Left kidney (tissue), 2 donors: ENCODE measurements around the gene USB1. TPM values are rescaled to one million over a fixed set of nuclear protein-coding genes. Genes with fewer than 3 reads are reported as not detected.
A peak's percentile ranks its signal among the peaks of the same experiment; 100 is the strongest.

Experiments used
- DNase-seq: peaks from one replicate; pipeline ENCODE4 v3.0.0-alpha.2; 2013
- polyA plus RNA-seq: library from polyadenylated mRNA; unstranded; fragments of 120-200 nt; gene quantifications from one replicate; pipeline ENCODE4 v1.2.1, GENCODE V29; 2013; ENCODE audit not compliant: insufficient read length

The USB1 gene
- polyA plus RNA-seq, 1 donor = 23.8 TPM

GRCh38 chr16:58018803-58019202 lies 17.6 kb downstream of the USB1 start:
- no peak for DNase-seq

DNA sequence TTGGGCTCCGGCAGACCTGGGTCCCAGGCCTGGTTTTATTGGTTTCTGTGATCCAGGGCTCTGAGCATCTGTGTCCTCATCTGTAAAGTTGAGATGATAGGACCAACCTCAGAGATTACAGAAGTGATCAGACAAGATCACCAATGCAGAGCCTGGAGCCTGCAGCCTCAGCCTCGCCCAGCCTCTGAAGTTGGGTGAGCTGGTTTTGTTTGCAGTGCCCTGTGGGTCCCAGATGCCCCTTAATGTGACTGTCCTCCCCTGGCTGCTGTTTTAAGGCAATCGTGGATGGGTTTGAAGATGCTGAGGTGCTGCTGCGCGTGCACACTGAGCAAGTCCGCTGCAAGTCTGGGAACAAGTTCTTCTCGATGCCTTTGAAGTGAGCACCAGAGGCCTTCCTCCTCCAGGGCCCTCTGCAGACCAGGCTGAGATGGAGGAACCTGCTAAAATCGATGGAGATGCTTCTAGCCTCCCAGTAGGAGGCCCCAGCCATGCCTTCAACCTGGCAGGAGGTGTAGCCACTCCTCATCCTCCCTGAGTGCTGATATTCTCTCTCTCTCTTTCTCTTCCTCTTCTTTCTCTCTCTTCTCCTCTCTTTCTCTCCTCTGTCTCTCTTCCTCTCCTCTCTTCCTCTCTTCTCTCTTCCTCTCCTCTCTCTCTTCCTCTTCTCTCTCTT lies 18.8 kb downstream of the USB1 start:
- no peak for DNase-seq

GRCh38 chr16:58020628-58021521 lies 19.7 kb downstream of the USB1 start:
- DNase-seq = no peak

GRCh38 chr16:58021661-58022551 lies 20.7 kb downstream of the USB1 start:
- no peak for DNase-seq

DNA sequence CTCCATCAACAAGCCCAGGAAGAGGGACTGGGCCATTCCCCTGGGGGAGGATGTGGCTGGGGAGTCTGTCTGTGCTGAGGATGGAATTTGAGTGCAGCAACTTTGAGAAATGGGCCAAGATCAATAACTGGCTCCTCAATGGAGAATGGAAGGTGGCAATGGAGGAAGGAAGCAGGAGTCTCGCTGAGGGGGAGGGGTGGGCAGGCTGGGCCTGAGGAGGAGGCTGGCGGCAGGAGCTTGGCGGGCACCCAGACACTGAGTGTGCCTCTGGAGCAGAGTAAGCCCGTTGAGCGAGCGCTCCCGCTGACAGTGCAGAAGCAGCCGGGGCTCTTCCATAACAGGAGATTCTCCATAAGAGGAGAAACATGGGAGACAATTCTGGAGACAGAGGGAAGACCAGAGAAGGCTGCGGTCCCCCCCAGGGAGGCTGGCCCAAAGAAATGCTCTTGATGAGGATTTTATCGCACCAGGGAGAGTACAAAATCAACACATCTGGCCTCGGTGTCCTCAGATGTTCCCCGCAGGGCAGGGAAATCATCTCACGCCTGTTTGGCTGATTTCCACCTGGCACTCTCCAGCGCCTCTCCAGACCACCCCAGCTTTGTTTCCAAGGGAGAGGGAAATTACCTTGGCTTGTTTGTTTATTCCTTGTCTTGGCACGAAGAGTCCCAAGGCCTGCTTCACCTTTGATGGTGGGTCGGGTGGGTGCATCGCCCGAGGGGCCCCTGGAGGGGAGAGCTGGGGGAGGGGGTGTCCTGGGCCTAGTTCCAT lies 21.6 kb downstream of the USB1 start:
- no peak for DNase-seq

- DNase-seq = no peak
Measured at GRCh38 chr16:58024486-58025350, 23.5 kb downstream of the USB1 start.

- DNase-seq = peak; percentile 80
Measured at GRCh38 chr16:58025351-58026138, 24.3 kb downstream of the USB1 start, which contains the start of gene MMP15. Gene MMP15, plus strand, starts transcription at chr16:58025754. Its CDS starts 597 bp downstream, at chr16:58026351.

- no peak for DNase-seq
Measured at GRCh38 chr16:58026139-58026704, 25.0 kb downstream of the USB1 start.

DNA sequence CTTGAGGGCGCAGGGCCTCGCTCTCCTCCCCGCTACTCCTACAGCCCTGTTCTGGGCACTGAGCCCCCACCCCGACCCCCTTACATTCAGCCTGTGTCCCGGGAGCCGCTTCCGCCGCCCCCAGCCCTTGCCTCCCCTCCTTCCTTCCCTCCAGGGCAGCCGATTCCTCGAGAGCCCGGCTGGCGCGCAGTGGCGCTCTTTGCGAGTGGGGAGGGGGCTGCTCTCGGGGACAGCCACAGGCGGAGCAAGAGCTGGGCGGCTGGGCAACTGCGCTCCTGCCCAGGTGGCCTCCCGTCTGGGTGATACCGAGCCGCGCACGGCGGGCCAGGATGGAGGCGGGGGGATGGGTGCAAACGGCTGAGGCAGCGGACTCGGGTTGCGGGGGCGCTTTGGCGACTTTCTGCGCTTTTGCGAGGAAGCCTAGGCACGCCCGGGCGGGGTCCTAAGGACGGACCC lies 25.5 kb downstream of the USB1 start:
- no peak for DNase-seq

- no peak for DNase-seq
Measured at GRCh38 chr16:58027161-58027915, 26.1 kb downstream of the USB1 start.

DNA sequence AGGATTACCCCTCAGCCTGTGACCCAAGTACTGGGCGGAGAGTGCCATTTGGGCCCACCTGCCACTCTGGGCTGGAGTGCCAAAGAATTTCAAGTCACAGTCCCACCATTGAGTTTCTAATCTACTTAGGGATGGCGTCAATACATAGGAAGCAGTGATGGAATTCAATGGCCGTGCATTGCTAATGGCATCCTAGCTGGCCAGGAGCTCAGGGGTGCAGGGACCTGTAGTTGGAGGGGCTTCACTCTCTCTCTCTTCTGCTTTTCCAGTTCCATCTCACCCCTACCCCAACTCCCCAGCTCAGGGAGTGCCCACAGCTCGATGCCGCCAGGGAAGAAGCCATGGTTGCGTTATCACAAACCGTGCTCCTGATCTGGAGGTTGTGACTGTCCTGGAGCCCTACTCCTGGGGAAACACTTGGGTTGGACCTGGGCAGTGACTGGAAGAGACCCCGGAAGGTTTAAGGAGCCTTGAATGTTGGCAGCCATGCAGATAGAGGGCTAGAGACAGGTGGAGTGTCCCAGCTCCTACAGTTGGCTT lies 26.8 kb downstream of the USB1 start:
- DNase-seq = no peak

DNA sequence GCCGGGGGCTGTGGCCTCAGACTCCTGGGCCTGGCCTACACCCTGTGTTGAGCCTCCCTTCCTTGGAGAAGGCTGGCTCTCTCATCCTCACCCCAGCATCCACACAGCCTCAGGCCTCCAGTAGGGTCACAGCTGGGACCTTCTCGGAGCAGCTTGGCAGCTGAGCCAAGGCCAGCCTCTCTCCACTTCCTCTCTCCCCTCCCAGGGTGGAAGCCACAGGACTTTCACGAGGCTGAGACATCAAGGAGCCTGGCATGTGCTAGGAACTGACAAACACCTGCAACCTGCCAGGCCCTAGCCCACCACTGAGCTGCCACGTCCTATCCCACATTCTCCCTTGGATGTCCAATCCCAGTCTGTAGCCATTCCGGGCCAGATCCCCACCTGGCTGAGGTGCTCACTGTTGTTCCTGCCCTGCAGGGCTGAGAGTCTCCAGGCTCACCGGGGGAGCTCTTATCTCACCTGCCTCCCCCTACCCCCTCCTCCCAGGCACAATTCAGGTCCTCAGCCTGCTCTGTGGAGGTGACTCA lies 27.4 kb downstream of the USB1 start:
- no peak for DNase-seq

GRCh38 chr16:58029410-58029809 lies 28.2 kb downstream of the USB1 start:
- DNase-seq = no peak

- no peak for DNase-seq
Measured at GRCh38 chr16:58030136-58030840, 29.1 kb downstream of the USB1 start.

GRCh38 chr16:58031016-58031800 lies 30.0 kb downstream of the USB1 start:
- no peak for DNase-seq

DNA sequence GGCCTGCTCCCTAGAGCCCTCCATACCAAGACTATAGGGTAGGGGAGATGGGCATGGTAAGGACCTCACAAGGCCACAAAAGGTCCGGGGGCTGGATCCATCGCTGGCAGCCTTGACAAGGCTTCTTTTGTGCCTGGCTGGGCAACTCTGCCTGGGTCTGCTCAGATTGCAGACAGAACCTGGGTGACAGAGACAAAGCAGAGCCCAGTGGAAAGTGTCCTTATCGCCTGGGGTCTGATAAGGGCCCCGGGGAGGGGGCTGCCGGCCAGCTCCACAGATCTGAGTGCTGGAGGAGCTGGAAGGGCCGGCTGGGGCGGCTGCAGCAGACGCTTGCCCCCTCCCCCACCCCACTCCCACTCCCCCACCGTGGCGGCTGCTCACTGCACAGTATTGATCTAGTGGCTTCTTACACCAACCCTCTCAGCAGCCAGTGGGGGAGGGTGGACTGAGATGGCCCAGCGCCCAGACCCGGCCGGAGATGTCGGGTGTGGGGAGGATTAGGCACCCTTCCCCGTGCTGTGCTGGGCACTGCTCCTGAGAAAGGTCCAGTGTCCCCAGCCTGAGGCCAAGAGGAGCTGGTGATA lies 31.6 kb downstream of the USB1 start:
- DNase-seq = no peak
